ENCODE data around the gene C16orf87. TPM values are rescaled to one million over a fixed set of nuclear protein-coding genes. Genes with fewer than 3 reads are reported as not detected.
A peak's percentile ranks its signal among the peaks of the same experiment; 100 is the strongest.
"Not testable (repeated sequence)": the region's sequence is repeated elsewhere in the genome, so short reads cannot be mapped to it uniquely, and the experiment has no call there.

The C16orf87 gene, protein sequence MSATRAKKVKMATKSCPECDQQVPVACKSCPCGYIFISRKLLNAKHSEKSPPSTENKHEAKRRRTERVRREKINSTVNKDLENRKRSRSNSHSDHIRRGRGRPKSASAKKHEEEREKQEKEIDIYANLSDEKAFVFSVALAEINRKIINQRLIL
- 40.8 and 44.5 TPM in 2 replicates for total RNA-seq

DNA sequence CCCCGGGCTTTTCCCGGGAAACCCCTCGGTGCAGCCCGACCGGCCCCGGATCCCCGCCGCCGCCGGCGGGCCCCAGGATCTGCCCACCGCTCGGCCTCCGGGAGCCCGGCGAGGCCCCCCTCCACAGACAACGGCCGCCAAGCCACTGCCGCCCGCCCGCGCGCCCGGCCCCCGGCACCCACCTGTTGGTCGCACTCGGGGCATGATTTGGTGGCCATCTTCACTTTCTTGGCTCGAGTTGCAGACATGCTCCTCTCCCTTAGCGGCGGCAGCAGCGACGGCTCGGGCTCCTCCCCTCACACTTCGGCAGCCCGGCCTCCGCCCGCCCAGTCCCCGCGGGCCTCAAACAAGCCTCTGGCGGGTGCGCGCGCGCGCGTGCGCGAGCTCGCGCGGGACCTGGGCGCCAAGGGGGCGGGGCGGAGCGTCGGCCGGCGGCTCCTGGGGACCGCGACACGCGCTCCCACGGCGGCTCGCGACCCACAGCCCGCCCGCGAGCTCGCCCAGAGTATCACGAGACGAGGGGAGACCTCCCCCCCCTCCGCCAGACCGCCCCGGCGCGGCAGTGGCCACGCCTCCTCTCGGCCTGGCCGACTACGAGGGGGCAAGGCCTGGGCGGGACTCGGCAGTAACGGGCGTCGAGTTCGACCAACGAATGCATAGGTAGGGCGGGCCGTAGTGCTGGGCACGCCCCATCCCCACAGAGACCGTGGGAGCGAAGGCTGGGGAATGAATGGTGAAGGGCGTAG is at the start of gene C16orf87:
TSS of gene C16orf87 (minus strand) at position 279 of the 746 bp plus-strand sequence. CDS start at position 248, 31 bp downstream.
- H3K9me3 Mint-ChIP-seq: no peaks in the 10 kb centered on the region
- H3K4me3 Mint-ChIP-seq: peak within 1 kb of the TSS; percentile 97
- peaks cover 10% of the 10 kb centered on the region for H3K27me3 Mint-ChIP-seq (ENCODE audit: insufficient read depth)
- intact Hi-C loops (cut with micrococcal nuclease): loop anchor here (1.0 to 2.0 kb wide), 11 partner anchors 9 to 1627 kb away; partner anchors contain the start of genes GPT2, NETO2, ORC6 and SHCBP1
- peaks cover 12% of the 10 kb centered on the region for H3K36me3 Mint-ChIP-seq (ENCODE audit: low read depth)
- H3K27ac Mint-ChIP-seq: peak within 1 kb of the TSS; percentile 98
- peaks cover 40% of the 10 kb centered on the region for H3K4me1 Mint-ChIP-seq (ENCODE audit: low read depth)
- DNase-seq (ENCODE audit: low spot score): peak; percentile 90

- intact Hi-C loops (cut with micrococcal nuclease): no loop called here
- Mint-ChIP-seq H3K36me3 (ENCODE audit: low read depth) (no peaks in the 10 kb centered on the region), H3K27me3 (ENCODE audit: insufficient read depth) (peaks cover 5% of the 10 kb centered on the region), H3K9me3 (no peaks in the 10 kb centered on the region), H3K4me3 (no peak overlapping the region), H3K27ac (no peak overlapping the region), H3K4me1 (ENCODE audit: low read depth) (no peaks in the 10 kb centered on the region)
- no peak for DNase-seq (ENCODE audit: low spot score)
These were observed 44.3 kb upstream of the C16orf87 start for GRCh38 chr16:46875243-46875642.

- H3K4me1 Mint-ChIP-seq (ENCODE audit: low read depth): no peaks in the 10 kb centered on the region
- peaks cover 2% of the 10 kb centered on the region for H3K27me3 Mint-ChIP-seq (ENCODE audit: insufficient read depth)
These were observed 42.2 kb upstream of the C16orf87 start for GRCh38 chr16:46873201-46873600.

DNA sequence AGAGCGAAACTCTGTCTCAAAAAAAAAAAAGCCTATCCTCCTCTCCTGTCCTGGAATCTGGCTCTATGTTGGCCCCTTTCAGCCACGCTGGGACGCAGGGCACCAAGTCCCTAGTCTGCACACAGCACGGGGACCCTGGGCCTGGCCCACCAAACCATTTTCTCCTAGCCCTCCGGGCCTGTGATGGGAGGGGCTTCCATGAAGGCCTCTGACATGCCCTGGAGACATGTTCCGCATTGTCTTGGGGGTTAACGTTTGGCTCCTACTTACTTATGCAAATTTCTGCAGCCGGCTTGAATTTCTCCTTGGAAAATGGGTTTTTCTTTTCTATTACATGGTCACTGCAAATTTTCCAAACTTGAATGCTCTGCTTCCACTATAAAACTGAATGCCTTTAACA is 40.6 kb upstream of the C16orf87 start:
- Mint-ChIP-seq H3K27ac (no peak overlapping the region), H3K4me3 (no peak overlapping the region), H3K4me1 (ENCODE audit: low read depth) (no peaks in the 10 kb centered on the region), H3K27me3 (ENCODE audit: insufficient read depth) (no peaks in the 10 kb centered on the region), H3K36me3 (ENCODE audit: low read depth) (no peaks in the 10 kb centered on the region), H3K9me3 (peaks cover 3% of the 10 kb centered on the region)
- intact Hi-C loops (cut with micrococcal nuclease): no loop called here
- no peak for DNase-seq (ENCODE audit: low spot score)

More at GRCh38 chr16:46873201-46873600, 42.2 kb upstream of the C16orf87 start:
- H3K36me3 Mint-ChIP-seq (ENCODE audit: low read depth): no peaks in the 10 kb centered on the region
- H3K9me3 Mint-ChIP-seq: no peaks in the 10 kb centered on the region
- no peak overlapping the region for H3K27ac Mint-ChIP-seq
- no peak overlapping the region for H3K4me3 Mint-ChIP-seq
- no peak for DNase-seq (ENCODE audit: low spot score)
- intact Hi-C loops (cut with micrococcal nuclease): no loop called here

- H3K4me3 Mint-ChIP-seq; DNase-seq (ENCODE audit: low spot score); H3K36me3 Mint-ChIP-seq (ENCODE audit: low read depth); intact Hi-C loops (cut with micrococcal nuclease); H3K9me3 Mint-ChIP-seq; H3K27ac Mint-ChIP-seq; H3K4me1 Mint-ChIP-seq (ENCODE audit: low read depth); H3K27me3 Mint-ChIP-seq (ENCODE audit: insufficient read depth): not testable (repeated sequence)
These were observed 37.9 kb upstream of the C16orf87 start for GRCh38 chr16:46868891-46869290.

DNA sequence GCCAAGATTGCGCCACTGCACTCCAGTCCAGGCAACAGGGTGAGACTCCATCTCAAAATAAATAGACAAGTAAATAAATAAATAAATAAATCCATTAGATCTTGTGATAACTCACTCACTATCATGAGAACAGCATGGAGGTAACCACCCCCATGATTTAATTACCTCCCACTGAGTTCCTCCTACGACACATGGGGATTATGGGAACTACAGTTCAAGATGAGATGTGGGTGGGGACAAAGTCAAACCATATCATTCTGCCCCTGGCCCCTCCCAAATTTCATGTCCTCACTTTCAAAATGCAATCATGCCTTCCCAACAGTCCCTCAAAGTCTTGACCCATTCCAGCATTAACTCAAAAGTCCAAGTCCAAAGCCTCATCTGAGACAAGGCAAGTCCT is 36.5 kb upstream of the C16orf87 start:
- H3K27ac Mint-ChIP-seq; H3K4me3 Mint-ChIP-seq; H3K36me3 Mint-ChIP-seq (ENCODE audit: low read depth); H3K27me3 Mint-ChIP-seq (ENCODE audit: insufficient read depth); intact Hi-C loops (cut with micrococcal nuclease); DNase-seq (ENCODE audit: low spot score): not testable (repeated sequence)
- Mint-ChIP-seq H3K9me3 (peaks cover 11% of the 10 kb centered on the region), H3K4me1 (ENCODE audit: low read depth) (peaks cover 23% of the 10 kb centered on the region)

DNA sequence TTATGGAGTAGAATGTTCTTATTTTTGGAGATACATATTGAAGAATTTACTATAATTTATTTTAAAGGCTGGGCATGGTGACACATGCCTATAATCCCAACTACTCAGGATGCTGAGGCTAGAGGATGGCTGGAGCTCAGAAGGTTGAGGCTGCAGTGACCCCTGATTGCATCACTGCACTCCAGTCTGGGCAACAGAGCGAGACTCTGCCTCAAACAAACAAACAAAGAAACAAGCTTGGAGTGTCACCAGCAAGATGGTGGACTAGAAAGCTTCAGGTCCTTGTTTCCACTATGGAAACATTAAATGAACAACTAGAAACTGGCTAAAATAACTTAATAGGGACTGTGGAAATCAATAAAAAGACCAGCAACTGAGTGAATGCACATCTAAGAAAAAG is 35.3 kb upstream of the C16orf87 start:
- intact Hi-C loops (cut with micrococcal nuclease): no loop called here
- no peak overlapping the region for H3K27ac Mint-ChIP-seq
- no peaks in the 10 kb centered on the region for H3K27me3 Mint-ChIP-seq (ENCODE audit: insufficient read depth)
- peaks cover 12% of the 10 kb centered on the region for H3K9me3 Mint-ChIP-seq
- peaks cover 30% of the 10 kb centered on the region for H3K4me1 Mint-ChIP-seq (ENCODE audit: low read depth)
- peaks cover 2% of the 10 kb centered on the region for H3K36me3 Mint-ChIP-seq (ENCODE audit: low read depth)
- no peak for DNase-seq (ENCODE audit: low spot score)
- H3K4me3 Mint-ChIP-seq: no peak overlapping the region

GRCh38 chr16:46862555-46863447 is 31.8 kb upstream of the C16orf87 start:
- H3K36me3 Mint-ChIP-seq (ENCODE audit: low read depth): peaks cover 2% of the 10 kb centered on the region
- peaks cover 42% of the 10 kb centered on the region for H3K4me1 Mint-ChIP-seq (ENCODE audit: low read depth)
- DNase-seq (ENCODE audit: low spot score): no peak
- intact Hi-C loops (cut with micrococcal nuclease): no loop called here
- H3K9me3 Mint-ChIP-seq: peaks cover 11% of the 10 kb centered on the region
- no peaks in the 10 kb centered on the region for H3K27me3 Mint-ChIP-seq (ENCODE audit: insufficient read depth)
- H3K27ac Mint-ChIP-seq: peak overlapping the region; percentile 75
- H3K4me3 Mint-ChIP-seq: peak overlapping the region; percentile 22

DNA sequence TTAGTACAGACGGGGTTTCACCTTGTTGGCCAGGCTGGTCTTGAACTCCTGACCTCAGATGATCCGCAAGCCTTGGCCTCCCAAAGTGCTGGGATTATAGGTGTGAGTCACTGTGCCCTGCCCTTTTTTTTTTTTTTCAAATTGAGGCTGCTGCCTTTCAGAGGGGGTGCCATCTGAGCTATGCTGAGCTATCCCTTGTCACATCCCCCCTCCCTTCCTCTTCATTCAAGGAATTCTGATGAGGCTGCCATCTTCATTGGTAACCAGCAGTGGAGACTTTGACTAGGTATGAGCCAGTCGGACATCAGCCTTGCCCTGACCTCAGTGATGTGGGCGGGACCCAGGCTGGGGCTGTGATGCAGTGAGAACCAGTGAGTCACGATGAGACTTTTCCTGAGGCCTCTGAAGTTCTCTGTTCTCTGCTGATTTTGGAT is 28.8 kb upstream of the C16orf87 start:
- no peak for DNase-seq (ENCODE audit: low spot score)
- intact Hi-C loops (cut with micrococcal nuclease): no loop called here
- Mint-ChIP-seq H3K36me3 (ENCODE audit: low read depth) (peaks cover 2% of the 10 kb centered on the region), H3K27ac (peak overlapping the region; percentile 70), H3K4me3 (no peak overlapping the region), H3K27me3 (ENCODE audit: insufficient read depth) (no peaks in the 10 kb centered on the region), H3K9me3 (peaks cover 9% of the 10 kb centered on the region), H3K4me1 (ENCODE audit: low read depth) (peaks cover 42% of the 10 kb centered on the region)

- Mint-ChIP-seq H3K27me3 (ENCODE audit: insufficient read depth) (no peaks in the 10 kb centered on the region), H3K4me1 (ENCODE audit: low read depth) (peaks cover 26% of the 10 kb centered on the region), H3K27ac (no peak overlapping the region), H3K36me3 (ENCODE audit: low read depth) (peaks cover 2% of the 10 kb centered on the region), H3K4me3 (no peak overlapping the region), H3K9me3 (peaks cover 8% of the 10 kb centered on the region)
- intact Hi-C loops (cut with micrococcal nuclease): no loop called here
- no peak for DNase-seq (ENCODE audit: low spot score)
These were observed 27.2 kb upstream of the C16orf87 start for GRCh38 chr16:46858151-46858550.

- Mint-ChIP-seq H3K4me1 (ENCODE audit: low read depth) (peaks cover 19% of the 10 kb centered on the region), H3K36me3 (ENCODE audit: low read depth) (peaks cover under 1% of the 10 kb centered on the region), H3K4me3 (no peak overlapping the region), H3K27ac (no peak overlapping the region), H3K9me3 (peaks cover under 1% of the 10 kb centered on the region), H3K27me3 (ENCODE audit: insufficient read depth) (no peaks in the 10 kb centered on the region)
- intact Hi-C loops (cut with micrococcal nuclease): no loop called here
- DNase-seq (ENCODE audit: low spot score): no peak
These were observed 26.5 kb upstream of the C16orf87 start for GRCh38 chr16:46857368-46857945.

GRCh38 chr16:46855389-46855788 is 24.4 kb upstream of the C16orf87 start:
- no peaks in the 10 kb centered on the region for H3K9me3 Mint-ChIP-seq
- intact Hi-C loops (cut with micrococcal nuclease): no loop called here
- no peaks in the 10 kb centered on the region for H3K36me3 Mint-ChIP-seq (ENCODE audit: low read depth)
- H3K27ac Mint-ChIP-seq: no peak overlapping the region
- H3K4me3 Mint-ChIP-seq: no peak overlapping the region
- H3K4me1 Mint-ChIP-seq (ENCODE audit: low read depth): peaks cover 7% of the 10 kb centered on the region
- no peak for DNase-seq (ENCODE audit: low spot score)
- H3K27me3 Mint-ChIP-seq (ENCODE audit: insufficient read depth): peaks cover 1% of the 10 kb centered on the region

Data from activated T-helper 1 cell treated with anti-CD3 and anti-CD28 coated beads, Interleukin-12 subunit alpha, Interleukin-12 subunit beta, Interleukin-2, Interleukin-4 antibody, amounts not matched to agents 30 ng/mL and 10 ng/mL and 1 ng/mL, durations not matched to agents 14 hours and 24 hours and 36 hours (primary cell).